Epithelial cell of proximal tubule (primary cell): ENCODE measurements around the gene DHRSX. TPM values are rescaled to one million over a fixed set of nuclear protein-coding genes. Genes with fewer than 3 reads are reported as not detected.

Source experiments
- DNase-seq: peaks from one replicate; pipeline ENCODE4 v3.0.0-alpha.2; 2011; ENCODE audit warnings: low read depth
- H3K4me3 ChIP-seq: 2 replicates; pipeline ENCODE4 v1.5.1; 2011; ENCODE audit warnings: low read depth, mild to moderate bottlenecking, low read length
- CTCF ChIP-seq: conservative IDR thresholded peaks from 2 replicates; pipeline ENCODE4 v1.5.1; 2012; ENCODE audit warnings: low read depth, mild to moderate bottlenecking, low read length
- total RNA-seq: library from RNA; depleted of rRNA; stranded (reverse); fragments of >200 nt; gene quantifications from 2 replicates; pipeline ENCODE4 v1.2.3, GENCODE V29; 2015

DHRSX gene
- total RNA-seq, 1 donor from 2014 or later: 22.8 TPM

- H3K4me3 ChIP-seq: no peak overlapping the region
- TF ChIP-seq CTCF: no peak
- peak; percentile 18 for DNase-seq
These were observed 2.1 kb upstream of the DHRSX start for GRCh38 chrX:2502668-2503519.

- no peak overlapping the region for H3K4me3 ChIP-seq
- no peak for TF ChIP-seq CTCF
- DNase-seq: no peak
These were observed 1.4 kb upstream of the DHRSX start for GRCh38 chrX:2502120-2502667.

GRCh38 chrX:2501559-2502102, 855 bp upstream of the DHRSX start:
- H3K4me3 ChIP-seq: no peak overlapping the region
- no peak for DNase-seq
- no peak for TF ChIP-seq CTCF

GRCh38 chrX:2500091-2500802, 529 bp downstream of the DHRSX start:
- peak; percentile 17 for TF ChIP-seq CTCF
- peak; percentile 13 for DNase-seq
- H3K4me3 ChIP-seq: peak overlapping the region; percentile 82

GRCh38 chrX:2499507-2499906, 1.3 kb downstream of the DHRSX start:
- peak overlapping the region; percentile 82 for H3K4me3 ChIP-seq
- TF ChIP-seq CTCF: no peak
- DNase-seq: no peak

- no peak for TF ChIP-seq CTCF
- peak overlapping the region; percentile 82 for H3K4me3 ChIP-seq
- DNase-seq: peak; percentile 29
These were observed 1.9 kb downstream of the DHRSX start for GRCh38 chrX:2498781-2499302.
